NK-92 (cell line): ENCODE measurements around the gene PALLD.

Source experiments
- DNase-seq: peaks from one replicate; lab custom pipeline; 2025; ENCODE audit not compliant: unreplicated experiment; lab: John Stamatoyannopoulos, UW

The PALLD gene

GRCh38 chr4:168553714-168554370 is 57.0 kb downstream of the PALLD start:
- no peak for DNase-seq

- DNase-seq = no peak
These were observed 58.6 kb downstream of the PALLD start for GRCh38 chr4:168555437-168555836.

GRCh38 chr4:168557658-168558057 is 60.8 kb downstream of the PALLD start:
- DNase-seq = no peak

GRCh38 chr4:168558599-168558998 is 61.7 kb downstream of the PALLD start:
- no peak for DNase-seq

- no peak for DNase-seq
These were observed 63.6 kb downstream of the PALLD start for GRCh38 chr4:168560184-168561180.

- no peak for DNase-seq
These were observed 65.3 kb downstream of the PALLD start for GRCh38 chr4:168562041-168562571.

- DNase-seq = no peak
These were observed 67.2 kb downstream of the PALLD start for GRCh38 chr4:168564023-168564422.

- DNase-seq = no peak
These were observed 68.3 kb downstream of the PALLD start for GRCh38 chr4:168565130-168565529.

GRCh38 chr4:168566726-168567125 is 69.9 kb downstream of the PALLD start:
- DNase-seq = no peak

- no peak for DNase-seq
These were observed 72.4 kb downstream of the PALLD start for GRCh38 chr4:168569066-168569930.

- no peak for DNase-seq
These were observed 73.1 kb downstream of the PALLD start for GRCh38 chr4:168569931-168570276.

- DNase-seq = no peak
These were observed 73.6 kb downstream of the PALLD start for GRCh38 chr4:168570466-168570865.

GRCh38 chr4:168572002-168572401 is 75.2 kb downstream of the PALLD start:
- DNase-seq = no peak

GRCh38 chr4:168573870-168574269 is 77.0 kb downstream of the PALLD start:
- no peak for DNase-seq

- DNase-seq = no peak
These were observed 77.9 kb downstream of the PALLD start for GRCh38 chr4:168574581-168575295.

- DNase-seq = no peak
These were observed 78.6 kb downstream of the PALLD start for GRCh38 chr4:168575473-168575872.

GRCh38 chr4:168577624-168578023 is 80.8 kb downstream of the PALLD start:
- DNase-seq = no peak

- no peak for DNase-seq
These were observed 83.4 kb downstream of the PALLD start for GRCh38 chr4:168580228-168580627.

GRCh38 chr4:168584321-168584771 is 87.5 kb downstream of the PALLD start:
- DNase-seq = no peak
